Activated T-helper 9 cell treated with anti-CD3 and anti-CD28 coated beads, Interleukin-2, amount 50 U/mL, for 16 hours (primary cell): Measurements from ENCODE around the gene ETFA.

Experiments used
- DNase-seq: peaks from one replicate; pipeline ENCODE4 v3.0.0-alpha.2; 2020; ENCODE audit warnings: low read depth

The ETFA gene

GRCh38 chr15:76173317-76173834 lies 137.9 kb downstream of the ETFA start:
- no peak for DNase-seq

DNA sequence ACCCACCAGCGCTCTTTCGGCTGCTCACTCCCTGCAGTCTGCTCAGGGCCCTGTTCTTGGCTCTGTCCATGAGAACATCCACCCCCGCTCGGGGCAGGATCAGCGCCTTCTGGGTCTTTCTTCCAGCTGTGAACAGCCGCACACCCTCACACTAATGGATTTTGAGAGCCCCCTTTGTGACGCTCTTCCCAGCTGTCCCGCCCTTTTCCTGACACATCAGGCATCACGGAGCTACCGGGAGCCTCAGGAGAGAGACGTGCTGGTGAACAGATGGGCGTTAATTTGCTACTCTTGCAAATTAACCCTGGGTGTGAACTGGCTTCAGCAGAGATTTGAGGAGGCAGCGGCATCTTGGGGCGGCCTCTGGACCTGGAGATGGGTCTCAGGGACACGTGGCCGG lies 138.5 kb downstream of the ETFA start:
- no peak for DNase-seq

- DNase-seq, result no peak
These were observed 141.1 kb downstream of the ETFA start for GRCh38 chr15:76169911-76170800.

DNA sequence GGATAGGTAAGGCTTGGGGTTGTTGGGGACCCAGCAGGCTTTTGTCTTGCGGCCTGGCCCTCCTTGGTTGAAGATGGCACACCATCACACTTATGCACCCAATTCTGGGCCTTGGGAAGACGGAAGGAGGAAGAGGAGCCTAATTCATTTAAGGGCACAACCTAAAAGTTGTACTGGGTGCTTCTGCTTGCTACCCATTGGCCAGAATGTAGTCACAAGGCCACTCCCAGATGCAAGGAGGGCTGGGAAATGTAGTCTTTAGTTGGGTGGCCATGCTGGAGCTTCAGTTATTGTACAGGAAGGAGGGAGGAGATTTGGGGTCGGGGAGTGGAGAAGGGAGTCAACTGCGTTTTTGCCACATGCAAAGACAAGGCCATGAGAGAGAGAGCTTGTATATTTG lies 142.3 kb downstream of the ETFA start:
- DNase-seq, result no peak

DNA sequence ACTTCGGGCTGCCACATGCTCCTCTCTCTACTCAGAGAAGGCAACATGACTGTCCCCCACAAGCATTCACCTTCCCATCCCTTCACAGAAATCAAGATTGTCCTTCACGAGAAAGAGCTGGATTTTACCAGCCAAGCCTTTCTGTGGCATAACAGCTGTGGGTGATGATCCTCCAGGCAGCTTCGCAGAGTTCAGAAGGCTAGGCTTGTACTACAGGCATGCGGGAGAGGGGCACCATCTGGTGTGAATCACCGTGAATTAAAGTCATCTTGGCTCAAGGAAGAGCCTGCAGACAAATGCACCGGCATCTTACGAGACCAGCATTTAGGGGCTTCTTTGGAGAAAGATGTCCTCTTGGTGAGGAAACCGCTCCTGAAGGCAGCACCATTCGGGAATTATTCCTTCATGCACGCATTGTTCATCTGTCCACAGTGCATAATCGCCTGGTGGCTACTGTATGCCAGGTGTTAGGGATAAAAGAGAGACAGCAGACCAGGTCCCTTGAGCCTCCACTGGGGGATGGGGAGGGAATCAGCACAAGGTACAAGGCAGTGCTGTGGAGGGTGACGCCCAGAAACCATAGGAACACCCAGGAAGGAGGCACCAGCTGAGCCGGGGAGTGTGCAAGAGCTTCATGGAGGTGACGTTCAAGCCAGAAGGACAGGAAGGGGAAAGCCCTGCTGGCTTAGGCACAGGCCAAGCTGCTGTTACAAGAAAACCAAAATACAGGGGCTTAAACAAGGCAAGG lies 142.9 kb downstream of the ETFA start:
- DNase-seq, result no peak

GRCh38 chr15:76165951-76166350 lies 145.3 kb downstream of the ETFA start:
- no peak for DNase-seq
